Retina (tissue), 1 donor: ENCODE results near the gene OR9G4.

ENCODE experiments used
- DNase-seq: peaks from one replicate; pipeline ENCODE4 v3.0.0-alpha.2; 2016

The OR9G4 gene

GRCh38 chr11:56748597-56748996 is at the start of gene OR9G4:
OR9G4 (minus strand) TSS chr11:56748697; CDS start chr11:56743766, 4,931 bp downstream.
- no peak for DNase-seq

- DNase-seq = peak; percentile 15
Observed at GRCh38 chr11:56783448-56784041, 35.0 kb upstream of the OR9G4 start.

GRCh38 chr11:56782167-56782847 is 33.8 kb upstream of the OR9G4 start:
- DNase-seq = no peak

GRCh38 chr11:56776809-56777208 is 28.3 kb upstream of the OR9G4 start:
- DNase-seq = no peak

- no peak for DNase-seq
Observed at GRCh38 chr11:56764976-56765375, 16.5 kb upstream of the OR9G4 start.

- DNase-seq = no peak
Observed at GRCh38 chr11:56751480-56751879, 3.0 kb upstream of the OR9G4 start.

GRCh38 chr11:56750190-56750589 is 1.7 kb upstream of the OR9G4 start:
- DNase-seq = no peak

GRCh38 chr11:56740886-56741285 is 7.6 kb downstream of the OR9G4 start:
- no peak for DNase-seq

- DNase-seq = no peak
Observed at GRCh38 chr11:56740107-56740506, 8.4 kb downstream of the OR9G4 start.

GRCh38 chr11:56720513-56720912 is 28.0 kb downstream of the OR9G4 start:
- no peak for DNase-seq

- no peak for DNase-seq
Observed at GRCh38 chr11:56716379-56716854, 32.1 kb downstream of the OR9G4 start.

- no peak for DNase-seq
Observed at GRCh38 chr11:56714206-56714605, 34.3 kb downstream of the OR9G4 start.

- no peak for DNase-seq
Observed at GRCh38 chr11:56706486-56706885, 42.0 kb downstream of the OR9G4 start.

- DNase-seq = no peak
Observed at GRCh38 chr11:56705784-56706396, 42.6 kb downstream of the OR9G4 start.

- no peak for DNase-seq
Observed at GRCh38 chr11:56700914-56701485, 47.5 kb downstream of the OR9G4 start.

- DNase-seq = no peak
Observed at GRCh38 chr11:56700242-56700913, 48.1 kb downstream of the OR9G4 start.

GRCh38 chr11:56698795-56699194 is 49.7 kb downstream of the OR9G4 start, which contains the start of gene OR9G1:
OR9G1 (plus strand) TSS chr11:56699095; CDS start chr11:56700388, 1,293 bp downstream.
- DNase-seq = no peak

GRCh38 chr11:56693428-56693827 is 55.1 kb downstream of the OR9G4 start:
- DNase-seq = no peak
